GM12875 (cell line): Measurements from ENCODE around the gene SALL1.

Experiments used
- H3K4me3 ChIP-seq: one replicate; pipeline ENCODE4 v1.5.1; 2011; ENCODE audit warnings: low read depth, low read length, control low read depth
- TF ChIP-seq, protein P1 (sequence below): IDR thresholded peaks from 2 replicates; pipeline ENCODE4 v1.5.1; 2011; ENCODE audit warnings: low read depth, mild to moderate bottlenecking, control low read depth, inconsistent platforms, low read length, moderate library complexity, borderline replicate concordance; ENCODE audit not compliant: insufficient read depth

The SALL1 gene

GRCh38 chr16:51121850-51122249, 29.2 kb downstream of the SALL1 start:
- TF ChIP-seq, protein P1, sequence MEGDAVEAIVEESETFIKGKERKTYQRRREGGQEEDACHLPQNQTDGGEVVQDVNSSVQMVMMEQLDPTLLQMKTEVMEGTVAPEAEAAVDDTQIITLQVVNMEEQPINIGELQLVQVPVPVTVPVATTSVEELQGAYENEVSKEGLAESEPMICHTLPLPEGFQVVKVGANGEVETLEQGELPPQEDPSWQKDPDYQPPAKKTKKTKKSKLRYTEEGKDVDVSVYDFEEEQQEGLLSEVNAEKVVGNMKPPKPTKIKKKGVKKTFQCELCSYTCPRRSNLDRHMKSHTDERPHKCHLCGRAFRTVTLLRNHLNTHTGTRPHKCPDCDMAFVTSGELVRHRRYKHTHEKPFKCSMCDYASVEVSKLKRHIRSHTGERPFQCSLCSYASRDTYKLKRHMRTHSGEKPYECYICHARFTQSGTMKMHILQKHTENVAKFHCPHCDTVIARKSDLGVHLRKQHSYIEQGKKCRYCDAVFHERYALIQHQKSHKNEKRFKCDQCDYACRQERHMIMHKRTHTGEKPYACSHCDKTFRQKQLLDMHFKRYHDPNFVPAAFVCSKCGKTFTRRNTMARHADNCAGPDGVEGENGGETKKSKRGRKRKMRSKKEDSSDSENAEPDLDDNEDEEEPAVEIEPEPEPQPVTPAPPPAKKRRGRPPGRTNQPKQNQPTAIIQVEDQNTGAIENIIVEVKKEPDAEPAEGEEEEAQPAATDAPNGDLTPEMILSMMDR: no peak
- no peak overlapping the region for H3K4me3 ChIP-seq

- H3K4me3 ChIP-seq: no peak overlapping the region
- TF ChIP-seq, protein P1: no peak
Observed at GRCh38 chr16:51120730-51121347, 30.2 kb downstream of the SALL1 start.

GRCh38 chr16:51119973-51120729, 30.9 kb downstream of the SALL1 start:
- TF ChIP-seq, protein P1: no peak
- no peak overlapping the region for H3K4me3 ChIP-seq

- H3K4me3 ChIP-seq: no peak overlapping the region
Observed at GRCh38 chr16:51119556-51119955, 31.5 kb downstream of the SALL1 start.

DNA sequence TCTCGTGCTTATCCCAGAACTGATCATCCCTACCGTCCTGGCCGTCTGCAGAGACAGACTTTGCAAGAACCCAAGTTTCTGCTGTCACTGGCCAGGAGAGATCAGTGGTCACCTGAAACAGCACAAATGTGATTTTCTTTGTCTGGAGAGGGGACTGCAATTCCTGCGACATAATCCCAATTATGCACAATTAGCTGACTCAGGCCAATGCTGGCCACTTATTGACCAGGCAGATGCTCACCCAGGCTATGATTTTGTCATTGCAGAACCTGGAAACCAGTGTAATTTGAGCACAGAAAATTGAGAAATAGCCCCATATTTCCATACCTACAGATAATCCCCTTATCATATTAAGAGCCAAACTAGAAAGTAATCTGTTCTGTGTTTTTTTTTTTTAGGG, 34.7 kb downstream of the SALL1 start:
- TF ChIP-seq, protein P1: no peak
- H3K4me3 ChIP-seq: no peak overlapping the region

More at GRCh38 chr16:51119556-51119955, 31.5 kb downstream of the SALL1 start:
- TF ChIP-seq, protein P1: no peak

DNA sequence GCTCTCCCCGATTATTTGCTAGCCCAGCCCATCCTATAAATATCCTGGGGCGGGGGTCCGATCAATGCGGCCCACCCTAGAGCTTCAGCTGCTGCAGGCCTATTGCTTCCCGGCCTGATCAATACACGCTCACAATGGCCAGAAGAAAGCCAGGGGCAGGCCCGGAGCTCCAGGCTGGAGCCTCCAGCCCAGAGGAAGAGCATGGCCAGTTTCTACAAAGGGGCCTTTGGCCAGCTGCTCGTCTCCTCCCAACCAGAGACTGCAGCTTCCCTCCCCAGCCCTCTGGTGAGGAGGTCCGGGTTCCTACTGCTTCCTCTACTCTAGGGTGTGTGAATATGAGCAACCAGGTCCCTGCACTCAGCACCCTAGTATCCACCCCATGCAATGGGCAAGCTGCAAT, 36.7 kb downstream of the SALL1 start:
- TF ChIP-seq, protein P1: no peak

More for the DNA sequence above, 36.7 kb downstream of the SALL1 start:
- no peak overlapping the region for H3K4me3 ChIP-seq
